GM13976 (cell line): ENCODE measurements around the gene FLNB.

Experiments used
- DNase-seq: peaks from one replicate; pipeline ENCODE4 v3.0.0; 2012; ENCODE audit warnings: low spot score
- in situ Hi-C: fragments of 300-500 bp; cut with MboI; formaldehyde crosslinking; loops from one replicate; pipeline ENCODE4 v1.12.0; 2022; ENCODE audit warnings: low sequenced_read_pairs, mixed read lengths, inconsistent platforms; ENCODE audit not compliant: unreplicated experiment
- TF ChIP-seq, protein P1 (sequence below): IDR thresholded peaks from 2 replicates; pipeline ENCODE4 v1.5.1; 2012; ENCODE audit warnings: borderline replicate concordance, mild to moderate bottlenecking; ENCODE audit not compliant: insufficient read depth; ENCODE audit errors: extremely low read depth, missing control alignments, control extremely low read depth

Gene FLNB

DNA sequence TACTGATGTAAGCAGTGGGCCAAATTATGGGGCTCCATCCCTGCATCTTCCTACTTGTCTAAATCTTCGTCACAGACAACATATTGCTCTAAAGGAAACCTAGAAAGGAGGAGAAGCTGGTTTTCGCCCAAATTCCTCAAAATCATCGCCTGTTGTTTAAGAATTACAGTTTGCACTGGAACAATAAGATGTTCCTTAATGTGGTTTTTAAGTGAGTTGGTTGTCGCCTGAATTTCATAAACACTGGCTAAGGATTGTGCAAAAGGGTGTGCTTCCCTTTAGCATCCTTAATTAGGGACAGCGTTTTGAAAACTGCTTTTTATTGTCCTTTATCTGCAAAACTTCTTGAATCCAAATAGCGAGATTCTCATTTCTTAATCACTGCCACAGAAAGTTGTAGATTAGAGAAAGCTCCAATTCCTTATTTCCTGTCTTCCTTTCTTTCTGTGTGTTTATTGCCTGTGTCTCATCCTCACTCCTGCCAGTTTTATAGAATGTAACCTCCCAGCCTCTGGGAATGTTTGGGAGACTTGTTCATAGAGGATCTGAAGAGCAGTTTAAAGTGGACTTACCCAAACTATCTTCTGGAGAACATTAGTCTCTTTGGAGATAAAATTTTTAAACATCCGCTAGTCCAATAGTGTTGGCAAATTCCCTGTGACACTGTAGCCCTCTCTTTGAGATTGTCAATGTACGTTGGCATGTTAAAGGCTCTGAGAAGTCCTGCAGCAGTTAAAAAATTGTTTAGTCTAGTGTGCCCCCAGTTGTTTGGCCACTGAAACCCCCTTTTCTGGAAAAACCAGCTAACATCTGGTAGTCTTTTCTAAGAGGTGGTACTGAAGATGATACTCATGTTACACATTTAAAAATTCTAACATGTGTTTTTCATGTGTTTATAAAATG lies 50.4 kb downstream of the FLNB start:
- in situ Hi-C loops: no loop called here
- TF ChIP-seq, protein P1, sequence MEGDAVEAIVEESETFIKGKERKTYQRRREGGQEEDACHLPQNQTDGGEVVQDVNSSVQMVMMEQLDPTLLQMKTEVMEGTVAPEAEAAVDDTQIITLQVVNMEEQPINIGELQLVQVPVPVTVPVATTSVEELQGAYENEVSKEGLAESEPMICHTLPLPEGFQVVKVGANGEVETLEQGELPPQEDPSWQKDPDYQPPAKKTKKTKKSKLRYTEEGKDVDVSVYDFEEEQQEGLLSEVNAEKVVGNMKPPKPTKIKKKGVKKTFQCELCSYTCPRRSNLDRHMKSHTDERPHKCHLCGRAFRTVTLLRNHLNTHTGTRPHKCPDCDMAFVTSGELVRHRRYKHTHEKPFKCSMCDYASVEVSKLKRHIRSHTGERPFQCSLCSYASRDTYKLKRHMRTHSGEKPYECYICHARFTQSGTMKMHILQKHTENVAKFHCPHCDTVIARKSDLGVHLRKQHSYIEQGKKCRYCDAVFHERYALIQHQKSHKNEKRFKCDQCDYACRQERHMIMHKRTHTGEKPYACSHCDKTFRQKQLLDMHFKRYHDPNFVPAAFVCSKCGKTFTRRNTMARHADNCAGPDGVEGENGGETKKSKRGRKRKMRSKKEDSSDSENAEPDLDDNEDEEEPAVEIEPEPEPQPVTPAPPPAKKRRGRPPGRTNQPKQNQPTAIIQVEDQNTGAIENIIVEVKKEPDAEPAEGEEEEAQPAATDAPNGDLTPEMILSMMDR: no peak
- no peak for DNase-seq

DNA sequence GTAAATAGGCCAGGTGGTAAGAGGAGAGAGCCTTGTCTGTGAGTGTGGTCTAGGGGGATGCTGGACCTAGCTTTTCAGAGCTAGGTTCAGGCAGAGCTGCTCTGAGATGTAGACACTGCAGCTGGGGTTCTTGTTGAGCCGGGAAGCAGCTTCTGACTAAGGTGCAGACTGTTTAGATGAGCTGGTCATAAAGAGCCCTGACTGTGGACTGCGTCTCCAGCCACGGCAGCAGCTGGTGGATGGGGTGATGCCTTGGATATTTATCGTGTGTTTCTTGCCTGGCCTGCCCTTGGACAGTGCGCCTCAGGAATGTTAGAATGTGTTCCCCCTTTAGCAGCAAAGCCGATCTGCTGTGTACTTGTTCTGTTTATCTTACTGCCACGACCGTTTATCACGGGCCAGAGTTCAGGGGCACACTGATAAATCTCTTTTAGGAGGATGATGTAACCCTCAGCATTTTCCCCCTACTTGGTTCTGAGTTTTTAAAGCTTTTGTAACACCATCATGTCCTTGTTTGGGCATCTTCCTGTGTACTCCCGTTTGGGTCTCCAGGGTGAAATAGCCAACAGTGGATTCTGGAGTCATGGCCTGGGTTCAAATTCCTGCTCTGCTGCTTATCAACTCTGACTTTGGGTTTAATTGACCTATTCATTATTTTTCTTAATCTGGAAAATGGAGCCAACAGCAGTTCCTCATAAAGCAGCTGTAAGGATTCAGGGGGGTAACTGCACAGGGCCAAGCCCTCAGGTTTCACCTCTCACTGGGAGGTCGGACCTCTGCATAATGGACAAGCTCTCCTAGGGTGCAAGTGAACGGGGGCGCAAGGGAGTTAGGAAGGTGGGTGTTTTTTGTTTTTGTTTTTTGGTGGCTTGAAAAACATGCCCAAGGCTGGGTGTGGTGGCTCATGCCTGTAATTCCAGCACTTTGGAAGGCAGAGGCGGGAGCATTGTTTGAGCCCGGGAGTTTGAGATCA lies 51.4 kb downstream of the FLNB start:
- TF ChIP-seq, protein P1: no peak
- in situ Hi-C loops: no loop called here
- DNase-seq: no peak

DNA sequence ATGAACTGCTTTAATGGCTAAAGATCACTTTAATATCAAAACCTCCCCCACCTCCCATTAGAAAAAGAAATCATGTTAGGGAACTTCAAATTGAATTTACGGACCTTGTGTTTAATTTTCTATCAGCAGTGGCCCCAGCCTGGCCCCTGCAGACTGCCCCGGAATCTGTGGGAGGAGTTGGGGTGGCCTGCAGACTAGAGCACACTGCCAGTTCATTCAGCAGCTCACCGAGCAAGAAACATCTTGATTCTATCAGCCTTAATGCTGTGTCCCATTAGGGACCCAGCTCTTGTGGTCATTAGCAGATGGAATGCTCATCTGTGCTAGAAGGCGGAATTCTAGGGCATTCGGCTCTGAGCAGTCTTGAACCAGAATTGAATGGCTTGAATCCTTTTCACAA lies 54.2 kb downstream of the FLNB start:
- DNase-seq: no peak
- in situ Hi-C loops: no loop called here
- TF ChIP-seq, protein P1: no peak

DNA sequence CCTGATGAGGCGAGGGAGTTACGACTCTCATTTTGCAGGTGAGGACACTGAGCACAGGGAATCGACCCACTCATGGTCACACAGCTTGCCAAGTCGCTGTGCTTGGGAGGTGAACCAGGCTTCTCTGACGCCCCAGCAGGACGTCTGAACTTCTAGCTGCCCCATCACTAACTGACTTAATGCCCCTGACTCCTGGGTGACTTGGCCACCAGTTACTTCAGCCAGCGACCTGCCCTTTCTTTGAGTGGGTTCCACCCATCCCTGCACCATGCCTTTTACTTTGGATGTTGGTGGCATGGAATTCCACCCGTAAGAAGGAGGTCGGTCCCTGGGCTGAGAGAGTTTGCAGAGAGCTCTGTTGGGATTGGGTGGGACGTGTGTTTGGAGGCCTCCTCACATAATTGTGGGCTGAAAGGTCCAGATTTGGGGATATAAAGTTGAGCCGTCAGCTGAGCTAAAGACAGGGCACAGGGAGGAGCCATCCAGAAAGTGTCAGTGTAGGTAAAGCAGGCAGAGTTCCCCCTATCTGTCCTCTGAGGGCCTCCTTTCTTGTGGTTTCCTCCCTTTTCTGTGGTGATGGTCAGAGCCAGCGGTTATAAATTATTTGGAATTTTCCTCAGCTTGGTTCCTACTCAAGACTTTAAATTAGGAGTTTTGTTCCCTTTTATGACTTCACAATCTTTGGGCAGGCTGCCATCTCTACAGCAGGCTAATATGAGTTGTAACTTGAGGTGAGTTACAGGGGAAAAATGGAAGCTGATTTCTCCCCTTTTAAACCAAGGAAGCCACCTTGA lies 55.0 kb downstream of the FLNB start:
- TF ChIP-seq, protein P1: no peak
- no peak for DNase-seq
- in situ Hi-C loops: no loop called here

DNA sequence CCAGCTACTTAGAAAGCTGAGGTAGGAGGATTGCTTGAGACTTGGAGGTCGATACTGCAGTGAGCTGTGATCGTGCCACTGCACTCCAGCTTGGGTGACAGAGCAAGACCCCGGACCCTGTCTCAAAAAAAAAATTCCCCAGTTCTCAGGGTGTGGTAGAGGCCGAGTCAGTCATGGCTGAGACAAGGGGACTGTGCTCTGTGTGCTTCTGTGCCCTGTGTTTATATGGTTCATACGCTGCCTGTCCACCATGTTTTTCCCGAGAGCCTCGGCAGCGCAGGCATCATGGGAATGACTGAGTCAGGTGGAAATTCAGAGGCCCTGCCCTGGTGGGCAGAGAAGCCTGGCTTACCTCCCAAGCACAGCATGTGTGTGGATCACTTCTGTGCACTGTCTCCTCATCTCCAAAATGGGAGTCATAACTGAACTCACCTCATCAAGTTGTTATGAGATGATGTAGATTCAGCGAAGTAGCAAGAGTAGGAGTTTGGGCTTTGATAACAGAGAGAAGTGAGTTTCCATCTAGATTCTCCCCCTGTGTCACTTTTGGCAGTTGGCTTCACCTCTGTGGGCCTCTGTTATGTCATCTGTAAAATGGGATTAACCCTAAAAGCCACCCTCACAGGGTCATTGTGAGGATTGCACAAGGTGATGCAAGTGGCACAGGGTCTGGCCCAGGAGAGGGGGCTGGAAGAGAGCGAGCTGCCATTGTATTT lies 56.9 kb downstream of the FLNB start:
- TF ChIP-seq, protein P1: no peak
- DNase-seq: no peak
- in situ Hi-C loops: no loop called here
